GM12878 (cell line): ENCODE measurements around the gene SPRR2E. TPM values are rescaled to one million over a fixed set of nuclear protein-coding genes. Genes with fewer than 3 reads are reported as not detected.

Source experiments
- ATAC-seq: fragments of 200-7000 bp; cut with Tn5 transposase; 3 replicates; pipeline ENCODE4 v1.9.1; 2020; ENCODE audit warnings: mild to moderate bottlenecking, moderate library complexity
- BruUV-seq: library from RNA; stranded (reverse); fragments of 400-500 nt; replicated peaks from 2 replicates; lab custom pipeline; 2021; lab: Mats Ljungman, UMichigan
- CTCF ChIA-PET: fragments of 300-600 bp; sonication (Branson Sonifier 250); formaldehyde crosslinking; extraction: SDS; loops from one replicate; lab custom pipeline; 2021; ENCODE audit warnings: inconsistent platforms; lab: Yijun Ruan, JAX
- POLR2A ChIA-PET: fragments of 350-600 bp; formaldehyde crosslinking; extraction: SDS; loops from one replicate; lab custom pipeline; 2021; ENCODE audit warnings: inconsistent platforms; lab: Charles Lee
- RAD21 ChIA-PET: fragments of 300-600 bp; sonication (Branson Sonifier 250); formaldehyde crosslinking; loops from one replicate; lab custom pipeline; 2023; ENCODE audit warnings: antibody characterized with exemption; ENCODE audit not compliant: unreplicated experiment; lab: Charles Lee
- SMC1A ChIA-PET: fragments of 300-600 bp; sonication (Branson Sonifier 250); formaldehyde crosslinking; loops from one replicate; lab custom pipeline; 2023; ENCODE audit not compliant: unreplicated experiment, uncharacterized antibody; lab: Charles Lee
- DNase-seq: peaks from one replicate; pipeline ENCODE4 v3.0.0-alpha.2; 2011; ENCODE audit warnings: low read depth, low spot score
- FAIRE-seq: peaks from 3 replicates; lab custom pipeline; 2011; peaks lifted over from hg19 to GRCh38; lab: Jason Lieb, UNC
- H2AFZ ChIP-seq: 2 replicates; pipeline ENCODE4 v1.6.0; 2011; ENCODE audit warnings: low read depth, low read length, control low read depth; ENCODE audit not compliant: control insufficient read depth
- H3K27ac ChIP-seq: 2 replicates; pipeline ENCODE4 v1.5.1; 2011; ENCODE audit warnings: control low read depth; ENCODE audit not compliant: control insufficient read depth, insufficient read depth
- H3K27me3 ChIP-seq, 2 experiments: replicated peaks in 1 of 2; 2 replicates each; pipeline versions ENCODE4 v1.6.0 to v1.6.1; 2011; ENCODE audit warnings: low read length in 1 of 2; ENCODE audit not compliant: control insufficient read depth in 2 of 2, insufficient read depth in 2 of 2
- H3K36me3 ChIP-seq, 2 experiments: 2 replicates each; pipeline ENCODE4 v1.5.1; 2011; ENCODE audit warnings: low read length in 1 of 2; ENCODE audit not compliant: control insufficient read depth in 2 of 2, insufficient read depth in 2 of 2
- H3K4me1 ChIP-seq: 2 replicates; pipeline ENCODE4 v1.6.1; 2011; ENCODE audit warnings: mild to moderate bottlenecking, low read length, moderate library complexity, mixed read lengths; ENCODE audit not compliant: control insufficient read depth, insufficient read depth
- H3K4me2 ChIP-seq: 2 replicates; pipeline ENCODE4 v1.6.0; 2011; ENCODE audit warnings: control low read depth; ENCODE audit not compliant: control insufficient read depth, insufficient read depth
- H3K4me3 ChIP-seq: fragments of 200-600 bp; sonication (generic); 2 replicates; pipeline ENCODE4 v1.5.1; 2016
- H3K79me2 ChIP-seq: 2 replicates; pipeline ENCODE4 v1.6.0; 2011; ENCODE audit warnings: low read length; ENCODE audit not compliant: control insufficient read depth, insufficient read depth
- H3K9ac ChIP-seq: 2 replicates; pipeline ENCODE4 v1.8.0; 2011; ENCODE audit warnings: low read length, control low read depth, mixed read lengths; ENCODE audit not compliant: control insufficient read depth, insufficient read depth
- H3K9me3 ChIP-seq: replicated peaks from 3 replicates; pipeline ENCODE4 v1.5.1; 2011; ENCODE audit warnings: mild to moderate bottlenecking, low read length; ENCODE audit not compliant: control insufficient read depth, insufficient read depth
- H4K20me1 ChIP-seq: 2 replicates; pipeline ENCODE4 v1.6.0; 2011; ENCODE audit not compliant: control insufficient read depth, insufficient read depth
- IKZF1 ChIP-seq: fragments of 450-650 bp; conservative IDR thresholded peaks from 2 replicates; pipeline ENCODE4 v1.6.1; 2017; ENCODE audit warnings: antibody characterized with exemption, mild to moderate bottlenecking
- MEF2A ChIP-seq: IDR thresholded peaks from 2 replicates; pipeline ENCODE4 v1.6.1; 2011; ENCODE audit warnings: low read depth, mild to moderate bottlenecking, low read length, moderate library complexity; ENCODE audit not compliant: insufficient read depth
- MXI1 ChIP-seq: fragments of 150-350 bp; IDR thresholded peaks from 2 replicates; pipeline ENCODE4 v1.6.1; 2011; ENCODE audit warnings: low read depth, mild to moderate bottlenecking, inconsistent platforms, low read length, improper control_type of control experiment
- NBN ChIP-seq: fragments of 450-650 bp; IDR thresholded peaks from 2 replicates; pipeline ENCODE4 v1.6.1; 2016
- RELA ChIP-seq: fragments of 450-650 bp; IDR thresholded peaks from 2 replicates; pipeline ENCODE4 v1.8.0; 2014; ENCODE audit warnings: borderline replicate concordance; ENCODE audit not compliant: partially characterized antibody
- SMARCA5 ChIP-seq: fragments of 450-650 bp; IDR thresholded peaks from 2 replicates; pipeline ENCODE4 v1.6.1; 2017; ENCODE audit warnings: mild to moderate bottlenecking
- SRF ChIP-seq, 2 experiments: IDR thresholded peaks; 2 replicates each; pipeline ENCODE4 v1.6.1; 2011; ENCODE audit warnings: low read depth in 2 of 2, low read length in 2 of 2, mild to moderate bottlenecking in 1 of 2, moderate library complexity in 1 of 2
- TBL1XR1 ChIP-seq: IDR thresholded peaks from 2 replicates; pipeline ENCODE4 v1.6.1; 2012; ENCODE audit warnings: low read depth, low read length, improper control_type of control experiment
- ZNF384 ChIP-seq: IDR thresholded peaks from 2 replicates; pipeline ENCODE4 v1.6.1; 2012; ENCODE audit warnings: low read depth, mild to moderate bottlenecking, low read length, improper control_type of control experiment, borderline replicate concordance
- ZNF622 ChIP-seq: fragments of 450-650 bp; IDR thresholded peaks from 2 replicates; pipeline ENCODE4 v1.6.1; 2017; ENCODE audit warnings: mild to moderate bottlenecking, inconsistent platforms
- ZSCAN29 ChIP-seq: fragments of 450-650 bp; IDR thresholded peaks from 2 replicates; pipeline ENCODE4 v1.6.1; 2017; ENCODE audit warnings: mild to moderate bottlenecking, moderate library complexity
- WGBS: methylation state at CpG from one replicate; pipeline ENCODE4 v1.1.6; 2016; ENCODE audit warnings: low lambda C conversion rate; ENCODE audit not compliant: insufficient replicate concordance, insufficient coverage; ENCODE audit errors: missing lambda C conversion rate; 5-methylcytosine and 5-hydroxymethylcytosine counted together
- in situ Hi-C: fragments of 300-500 bp; cut with MboI; formaldehyde crosslinking; loops from 9 replicates; pipeline ENCODE4 v1.14.3; 2018; ENCODE audit warnings: mixed read lengths
- intact Hi-C: fragments of 100-400 bp; cut with micrococcal nuclease; formaldehyde crosslinking; loops from one replicate; pipeline ENCODE4 v1.14.2; 2022; ENCODE audit not compliant: unreplicated experiment
- polyA plus RNA-seq, 11 experiments: library from polyadenylated mRNA; depleted of rRNA in 4 of 11; unstranded in 6 of 11; stranded (reverse) in 5 of 11; fragments of >200 nt; fragmentation: Nextera tagmentation in 4 of 11; fragmentation: Illumina TruSeq in 1 of 11; extraction: Ambion mirVana in 4 of 11; extraction: Trizol in 1 of 11; gene quantifications; 1 replicate in 1 of 11; 2 replicates in 10 of 11; pipeline versions ENCODE4 v1.2.1 to v1.2.3, GENCODE V29; 2011 to 2016; ENCODE audit warnings: inconsistent platforms in 2 of 11, missing spikeins in 2 of 11, low read depth in 1 of 11
- total RNA-seq, 4 experiments: library from RNA; depleted of rRNA in 3 of 4; stranded (reverse); fragments of >200 nt in 3 of 4; fragmentation: Illumina TruSeq in 1 of 4; extraction: Trizol in 1 of 4; gene quantifications; 2 replicates each; pipeline versions ENCODE4 v1.2.1 to v1.2.3, GENCODE V29; 2013 to 2021
- TF ChIP-seq, protein P1 (sequence below): fragments of 450-650 bp; formaldehyde crosslinking; IDR thresholded peaks from 2 replicates; pipeline ENCODE4 v1.4.0; 2022; ENCODE audit warnings: mild to moderate bottlenecking, moderate library complexity
- TF ChIP-seq, protein P2 (sequence below): IDR thresholded peaks from 2 replicates; pipeline ENCODE4 v1.6.1; 2012; ENCODE audit warnings: low read depth, low read length, improper control_type of control experiment
- TF ChIP-seq, protein P3 (sequence below): IDR thresholded peaks from 2 replicates; pipeline ENCODE4 v1.6.1; 2012; ENCODE audit warnings: low read length, inconsistent platforms

The SPRR2E gene
- total and polyA plus RNA-seq, 10 of the 15 experiments (the other 5 are each of a cell fraction or from before 2014, with no cell fraction given): not detected

DNA sequence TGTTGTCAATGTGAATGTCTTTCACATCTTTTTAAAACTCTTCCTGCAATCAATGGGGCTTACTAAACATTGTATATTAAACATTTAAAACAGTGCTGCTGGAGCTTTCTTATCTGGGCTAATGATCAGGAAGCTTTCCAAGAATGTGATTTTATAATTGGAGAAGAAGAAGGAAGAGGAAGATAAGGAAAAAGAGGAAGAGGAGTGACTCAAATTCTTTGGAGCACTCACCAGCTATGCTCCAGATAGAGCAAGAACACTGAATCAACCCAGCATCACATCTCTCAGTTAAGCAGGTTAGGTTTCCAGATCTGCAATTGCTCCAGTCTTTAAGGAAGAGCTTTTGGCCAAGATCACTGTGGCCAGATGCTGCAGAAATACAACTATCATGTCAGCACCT, 1.4 kb upstream of the SPRR2E start:
- no peak for ATAC-seq
- in situ Hi-C loops: no loop called here
- no peaks in the 10 kb centered on the region for H3K79me2 ChIP-seq

DNA sequence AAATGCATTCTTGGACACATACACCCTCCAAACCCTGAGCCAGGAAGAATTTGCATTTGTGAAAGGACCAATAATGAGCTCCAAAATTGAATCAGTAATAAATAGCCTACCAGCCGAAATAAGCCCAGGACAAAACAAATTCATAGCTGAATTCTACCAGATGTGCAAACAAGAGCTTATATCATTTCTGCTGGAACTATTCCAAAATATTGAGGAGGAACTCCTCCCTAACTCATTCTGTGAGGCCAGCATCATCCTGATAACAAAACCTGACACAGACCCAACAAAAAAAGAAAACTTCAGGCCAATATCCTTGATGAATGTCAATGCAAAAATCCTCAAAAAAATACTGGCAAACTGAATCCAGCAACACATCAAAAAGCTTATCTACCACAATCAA, 6.7 kb downstream of the SPRR2E start:
- Histone ChIP-seq H3K4me2 (no peak overlapping the region), H4K20me1 (no peaks in the 10 kb centered on the region), H3K36me3 (no peaks in the 10 kb centered on the region), H3K27ac (no peak overlapping the region), H3K4me1 (no peaks in the 10 kb centered on the region), H2AFZ (no peak overlapping the region), H3K9me3 (no peaks in the 10 kb centered on the region), H3K79me2 (no peaks in the 10 kb centered on the region), H3K9ac (no peak overlapping the region), H3K27me3 (no peaks in the 10 kb centered on the region; a peak in 1 of 4 replicates), H3K4me3 (no peak overlapping the region)
- ATAC-seq (no peak), DNase-seq (no peak), FAIRE-seq (no peak)
- ChIA-PET POLR2A (no interaction called here), SMC1A (interaction anchor here (1.7 kb wide), 1 partner anchor 18 kb away, joined by 3 read pairs; no protein-coding TSS in a partner anchor), RAD21 (no interaction called here), CTCF (interaction anchor here (1.0 kb wide), 1 partner anchor 27 kb away, joined by 3 read pairs; no protein-coding TSS in a partner anchor)
- 41% methylated on average over 1 of the region's 1 CpG for WGBS
- BruUV-seq: no TSS peak
- intact Hi-C loops (no loop called here), in situ Hi-C loops (no loop called here)
- TF ChIP-seq RELA (no peak), TBL1XR1 (no peak), MXI1 (no peak), ZNF384 (no peak), IKZF1 (no peak), ZNF622 (no peak), NBN (no peak), ZSCAN29 (no peak)
- TF ChIP-seq, protein P1, sequence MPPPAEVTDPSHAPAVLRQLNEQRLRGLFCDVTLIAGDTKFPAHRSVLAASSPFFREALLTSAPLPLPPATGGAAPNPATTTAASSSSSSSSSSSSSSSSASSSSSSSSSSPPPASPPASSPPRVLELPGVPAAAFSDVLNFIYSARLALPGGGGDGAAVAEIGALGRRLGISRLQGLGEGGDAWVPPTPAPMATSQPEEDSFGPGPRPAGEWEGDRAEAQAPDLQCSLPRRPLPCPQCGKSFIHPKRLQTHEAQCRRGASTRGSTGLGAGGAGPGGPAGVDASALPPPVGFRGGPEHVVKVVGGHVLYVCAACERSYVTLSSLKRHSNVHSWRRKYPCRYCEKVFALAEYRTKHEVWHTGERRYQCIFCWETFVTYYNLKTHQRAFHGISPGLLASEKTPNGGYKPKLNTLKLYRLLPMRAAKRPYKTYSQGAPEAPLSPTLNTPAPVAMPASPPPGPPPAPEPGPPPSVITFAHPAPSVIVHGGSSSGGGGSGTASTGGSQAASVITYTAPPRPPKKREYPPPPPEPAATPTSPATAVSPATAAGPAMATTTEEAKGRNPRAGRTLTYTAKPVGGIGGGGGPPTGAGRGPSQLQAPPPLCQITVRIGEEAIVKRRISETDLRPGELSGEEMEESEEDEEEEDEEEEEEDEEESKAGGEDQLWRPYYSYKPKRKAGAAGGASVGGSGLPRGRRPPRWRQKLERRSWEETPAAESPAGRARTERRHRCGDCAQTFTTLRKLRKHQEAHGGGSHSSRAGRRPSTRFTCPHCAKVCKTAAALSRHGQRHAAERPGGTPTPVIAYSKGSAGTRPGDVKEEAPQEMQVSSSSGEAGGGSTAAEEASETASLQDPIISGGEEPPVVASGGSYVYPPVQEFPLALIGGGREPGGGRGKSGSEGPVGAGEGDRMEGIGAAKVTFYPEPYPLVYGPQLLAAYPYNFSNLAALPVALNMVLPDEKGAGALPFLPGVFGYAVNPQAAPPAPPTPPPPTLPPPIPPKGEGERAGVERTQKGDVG: no peak
- TF ChIP-seq, protein P2, sequence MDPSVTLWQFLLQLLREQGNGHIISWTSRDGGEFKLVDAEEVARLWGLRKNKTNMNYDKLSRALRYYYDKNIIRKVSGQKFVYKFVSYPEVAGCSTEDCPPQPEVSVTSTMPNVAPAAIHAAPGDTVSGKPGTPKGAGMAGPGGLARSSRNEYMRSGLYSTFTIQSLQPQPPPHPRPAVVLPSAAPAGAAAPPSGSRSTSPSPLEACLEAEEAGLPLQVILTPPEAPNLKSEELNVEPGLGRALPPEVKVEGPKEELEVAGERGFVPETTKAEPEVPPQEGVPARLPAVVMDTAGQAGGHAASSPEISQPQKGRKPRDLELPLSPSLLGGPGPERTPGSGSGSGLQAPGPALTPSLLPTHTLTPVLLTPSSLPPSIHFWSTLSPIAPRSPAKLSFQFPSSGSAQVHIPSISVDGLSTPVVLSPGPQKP: no peak

More for the DNA sequence above, 1.4 kb upstream of the SPRR2E start:
- Histone ChIP-seq H3K9ac (no peak overlapping the region), H3K4me1 (no peaks in the 10 kb centered on the region), H3K4me3 (no peak overlapping the region), H3K36me3 (no peaks in the 10 kb centered on the region), H3K27ac (no peak overlapping the region), H4K20me1 (no peaks in the 10 kb centered on the region), H3K9me3 (no peaks in the 10 kb centered on the region), H3K4me2 (no peak overlapping the region), H2AFZ (no peak overlapping the region), H3K27me3 (no peaks in the 10 kb centered on the region)
- intact Hi-C loops: no loop called here
- DNase-seq: no peak
- ChIA-PET CTCF (interaction anchor here (1.1 kb wide), 1 partner anchor 97 kb away, joined by 3 read pairs; no protein-coding TSS in a partner anchor), POLR2A (no interaction called here), SMC1A (interaction anchor here (1.0 to 1.1 kb wide), 2 partner anchors 30 to 134 kb away, joined by 3 to 4 read pairs; no protein-coding TSS in a partner anchor), RAD21 (no interaction called here)
- no peak for TF ChIP-seq MEF2A
- TF ChIP-seq, protein P3, sequence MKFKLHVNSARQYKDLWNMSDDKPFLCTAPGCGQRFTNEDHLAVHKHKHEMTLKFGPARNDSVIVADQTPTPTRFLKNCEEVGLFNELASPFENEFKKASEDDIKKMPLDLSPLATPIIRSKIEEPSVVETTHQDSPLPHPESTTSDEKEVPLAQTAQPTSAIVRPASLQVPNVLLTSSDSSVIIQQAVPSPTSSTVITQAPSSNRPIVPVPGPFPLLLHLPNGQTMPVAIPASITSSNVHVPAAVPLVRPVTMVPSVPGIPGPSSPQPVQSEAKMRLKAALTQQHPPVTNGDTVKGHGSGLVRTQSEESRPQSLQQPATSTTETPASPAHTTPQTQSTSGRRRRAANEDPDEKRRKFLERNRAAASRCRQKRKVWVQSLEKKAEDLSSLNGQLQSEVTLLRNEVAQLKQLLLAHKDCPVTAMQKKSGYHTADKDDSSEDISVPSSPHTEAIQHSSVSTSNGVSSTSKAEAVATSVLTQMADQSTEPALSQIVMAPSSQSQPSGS: no peak
- no peak for TF ChIP-seq SRF (IDR thresholded peaks at IDR 0.05; ENCODE audit: low read depth in 2 of 2, low read length in 2 of 2)
- TF ChIP-seq SMARCA5: no peak
- FAIRE-seq: no peak
- BruUV-seq: no TSS peak
